ENCODE results near the gene ABI2.

GRCh38 chr2:203376173-203376572 lies 48.0 kb downstream of the ABI2 start:
- TF ChIP-seq, protein P1, sequence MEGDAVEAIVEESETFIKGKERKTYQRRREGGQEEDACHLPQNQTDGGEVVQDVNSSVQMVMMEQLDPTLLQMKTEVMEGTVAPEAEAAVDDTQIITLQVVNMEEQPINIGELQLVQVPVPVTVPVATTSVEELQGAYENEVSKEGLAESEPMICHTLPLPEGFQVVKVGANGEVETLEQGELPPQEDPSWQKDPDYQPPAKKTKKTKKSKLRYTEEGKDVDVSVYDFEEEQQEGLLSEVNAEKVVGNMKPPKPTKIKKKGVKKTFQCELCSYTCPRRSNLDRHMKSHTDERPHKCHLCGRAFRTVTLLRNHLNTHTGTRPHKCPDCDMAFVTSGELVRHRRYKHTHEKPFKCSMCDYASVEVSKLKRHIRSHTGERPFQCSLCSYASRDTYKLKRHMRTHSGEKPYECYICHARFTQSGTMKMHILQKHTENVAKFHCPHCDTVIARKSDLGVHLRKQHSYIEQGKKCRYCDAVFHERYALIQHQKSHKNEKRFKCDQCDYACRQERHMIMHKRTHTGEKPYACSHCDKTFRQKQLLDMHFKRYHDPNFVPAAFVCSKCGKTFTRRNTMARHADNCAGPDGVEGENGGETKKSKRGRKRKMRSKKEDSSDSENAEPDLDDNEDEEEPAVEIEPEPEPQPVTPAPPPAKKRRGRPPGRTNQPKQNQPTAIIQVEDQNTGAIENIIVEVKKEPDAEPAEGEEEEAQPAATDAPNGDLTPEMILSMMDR (IDR thresholded peaks at IDR 0.05), result no peak
- TF ChIP-seq POLR2A (IDR thresholded peaks at IDR 0.05), result no peak

All from vagina (tissue), 2 donors.